DOHH2 (cell line): Measurements from ENCODE around the gene MED23.

Experiments used
- CTCF ChIP-seq: fragments of 200-600 bp; sonication (generic); IDR thresholded peaks from one replicate; pipeline ENCODE4 v1.5.1; 2014; ENCODE audit warnings: antibody characterized with exemption, mild to moderate bottlenecking, low read depth, low read length; ENCODE audit not compliant: poor library complexity, severe bottlenecking
- EZH2phosphoT487 ChIP-seq: fragments of 200-600 bp; sonication (generic); IDR thresholded peaks from 2 replicates; pipeline ENCODE4 v1.6.1; 2017; ENCODE audit warnings: borderline replicate concordance, mild to moderate bottlenecking, antibody characterized with exemption, low read length, moderate library complexity, mixed read lengths

DNA sequence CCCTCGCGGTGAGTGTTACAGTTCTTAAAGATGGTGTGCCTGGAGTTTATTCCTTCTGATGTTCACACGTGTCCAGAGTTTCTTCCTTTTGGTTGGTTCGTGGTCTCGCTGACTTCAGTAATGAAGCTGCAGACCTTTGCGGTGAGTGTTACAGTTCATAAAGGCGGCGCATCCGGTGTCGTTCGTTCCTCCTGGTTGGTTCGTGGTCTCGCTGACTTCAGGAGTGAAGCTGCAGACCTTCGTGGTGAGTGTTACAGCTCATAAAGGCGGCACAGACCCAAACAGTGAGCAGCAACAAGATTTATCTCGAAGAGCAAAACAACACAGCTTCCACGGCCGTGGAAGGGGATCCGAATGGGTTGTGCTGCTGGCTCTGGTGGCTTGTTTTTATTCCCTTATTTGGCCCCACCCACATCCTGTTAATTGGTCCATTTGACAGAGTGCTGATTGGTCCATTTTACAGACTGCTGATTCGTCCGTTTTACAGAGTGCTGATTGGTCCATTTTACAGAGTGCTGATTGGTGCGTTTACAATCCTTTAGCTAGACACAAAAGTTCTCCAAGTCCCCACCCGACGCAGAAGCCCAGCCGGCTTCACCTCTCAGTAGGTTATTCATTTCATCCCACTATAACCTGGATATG lies 103.2 kb downstream of the MED23 start:
- TF ChIP-seq CTCF: no peak
- no peak for TF ChIP-seq EZH2phosphoT487
